Measurements from ENCODE around the gene EPHA10.

The EPHA10 gene

GRCh38 chr1:37765916-37766664 lies 1.2 kb upstream of the EPHA10 start:
- DNase-seq (ENCODE audit: low read depth) = peak; percentile 24
- H3K4me3 ChIP-seq (ENCODE audit: low read depth, low read length) = no peak overlapping the region
- peak; percentile 10 for TF ChIP-seq CTCF (conservative IDR thresholded peaks at IDR 0.05; ENCODE audit: low read depth, low read length)

GRCh38 chr1:37764414-37764825 lies 500 bp downstream of the EPHA10 start:
- peak; percentile 55 for DNase-seq (ENCODE audit: low read depth)
- no peak for TF ChIP-seq CTCF (conservative IDR thresholded peaks at IDR 0.05; ENCODE audit: low read depth, low read length)
- no peak overlapping the region for H3K4me3 ChIP-seq (ENCODE audit: low read depth, low read length)

GRCh38 chr1:37763791-37764413 lies 1.0 kb downstream of the EPHA10 start:
- DNase-seq (ENCODE audit: low read depth) = no peak
- no peak for TF ChIP-seq CTCF (conservative IDR thresholded peaks at IDR 0.05; ENCODE audit: low read depth, low read length)
- no peak overlapping the region for H3K4me3 ChIP-seq (ENCODE audit: low read depth, low read length)

- H3K4me3 ChIP-seq (ENCODE audit: low read depth, low read length) = no peak overlapping the region
- no peak for TF ChIP-seq CTCF (conservative IDR thresholded peaks at IDR 0.05; ENCODE audit: low read depth, low read length)
- no peak for DNase-seq (ENCODE audit: low read depth)
Observed at GRCh38 chr1:37762516-37762915, 2.4 kb downstream of the EPHA10 start.

- H3K4me3 ChIP-seq (ENCODE audit: low read depth, low read length) = no peak overlapping the region
- DNase-seq (ENCODE audit: low read depth) = no peak
- no peak for TF ChIP-seq CTCF (conservative IDR thresholded peaks at IDR 0.05; ENCODE audit: low read depth, low read length)
Observed at GRCh38 chr1:37761416-37762095, 3.4 kb downstream of the EPHA10 start.

GRCh38 chr1:37759451-37759850 lies 5.5 kb downstream of the EPHA10 start:
- TF ChIP-seq CTCF (conservative IDR thresholded peaks at IDR 0.05; ENCODE audit: low read depth, low read length) = no peak
- no peak for DNase-seq (ENCODE audit: low read depth)
- H3K4me3 ChIP-seq (ENCODE audit: low read depth, low read length) = no peak overlapping the region

Data from choroid plexus epithelial cell (primary cell).